CD4-positive, alpha-beta T cell (primary cell): Measurements from ENCODE around the gene CLDN12. TPM values are rescaled to one million over a fixed set of nuclear protein-coding genes. Genes with fewer than 3 reads are reported as not detected.
"Not testable (repeated sequence)": the region's sequence is repeated elsewhere in the genome, so short reads cannot be mapped to it uniquely, and the experiment has no call there.

Experiments
- ATAC-seq: fragments of 200-7000 bp; cut with Tn5 transposase; one replicate; pipeline ENCODE4 v1.10.0; 2022; ENCODE audit warnings: mild to moderate bottlenecking; ENCODE audit not compliant: poor library complexity
- CTCF ChIA-PET: fragments of 350-600 bp; sonication (Branson Sonifier 250); formaldehyde crosslinking; loops from one replicate; lab custom pipeline; 2021; ENCODE audit warnings: antibody characterized with exemption, inconsistent platforms; lab: Charles Lee
- POLR2A ChIA-PET: fragments of 350-600 bp; sonication (Branson Sonifier 250); formaldehyde crosslinking; loops from one replicate; lab custom pipeline; 2021; ENCODE audit warnings: antibody characterized with exemption, inconsistent platforms; lab: Charles Lee
- DNase-seq, 14 experiments: peaks; one replicate each; pipeline ENCODE4 v3.0.0-alpha.2; 2013 to 2020; ENCODE audit warnings: mixed read lengths in 2 of 14
- H3K27ac ChIP-seq, 2 donors: one replicate each; pipeline versions ENCODE4 v1.5.1 to v1.7.0; 2013; ENCODE audit warnings: low read length in 2 of 2, low read depth in 1 of 2, mild to moderate bottlenecking in 1 of 2
- H3K27me3 ChIP-seq, 2 experiments: 1 replicate in 1 of 2; 2 replicates in 1 of 2; pipeline versions ENCODE4 v1.6.1 to v1.7.0; 2013; ENCODE audit warnings: low read length in 2 of 2, control low read depth in 1 of 2, mild to moderate bottlenecking in 1 of 2, moderate library complexity in 1 of 2; ENCODE audit not compliant: insufficient read depth in 2 of 2, control insufficient read depth in 1 of 2
- H3K36me3 ChIP-seq: one replicate; pipeline ENCODE4 v1.6.1; 2013; ENCODE audit warnings: low read length, control low read depth; ENCODE audit not compliant: insufficient read depth
- H3K4me1 ChIP-seq: one replicate; pipeline ENCODE4 v1.6.1; 2013; ENCODE audit warnings: low read length, control low read depth; ENCODE audit not compliant: insufficient read depth
- H3K4me3 ChIP-seq: one replicate; pipeline ENCODE4 v1.5.1; 2013; ENCODE audit warnings: mild to moderate bottlenecking, low read length, moderate library complexity
- H3K9me3 ChIP-seq, 2 experiments: 1 replicate in 1 of 2; 2 replicates in 1 of 2; pipeline versions ENCODE4 v1.6.1 to v1.7.0; 2013; ENCODE audit warnings: low read length in 2 of 2, mild to moderate bottlenecking in 2 of 2, control low read depth in 1 of 2, moderate library complexity in 1 of 2; ENCODE audit not compliant: control insufficient read depth in 1 of 2, insufficient read depth in 1 of 2
- H3K27ac Mint-ChIP-seq: one replicate; pipeline ENCODE4 v1.8.0; 2020; ENCODE audit warnings: mixed read lengths
- H3K27me3 Mint-ChIP-seq: one replicate; pipeline ENCODE4 v1.8.0; 2021; ENCODE audit warnings: mixed read lengths
- H3K36me3 Mint-ChIP-seq: one replicate; pipeline ENCODE4 v1.8.0; 2021; ENCODE audit warnings: low read depth, mixed read lengths
- H3K4me1 Mint-ChIP-seq: one replicate; pipeline ENCODE4 v1.8.0; 2021; ENCODE audit warnings: low read depth, mixed read lengths
- H3K4me3 Mint-ChIP-seq: one replicate; pipeline ENCODE4 v1.8.0; 2020; ENCODE audit warnings: mild to moderate bottlenecking, mixed read lengths
- H3K9me3 Mint-ChIP-seq: one replicate; pipeline ENCODE4 v1.8.0; 2020; ENCODE audit warnings: mixed read lengths
- CTCF ChIP-seq: fragments of 200-600 bp; IDR thresholded peaks from one replicate; pipeline ENCODE4 v1.8.0; 2022; ENCODE audit warnings: antibody characterized with exemption, mild to moderate bottlenecking
- intact Hi-C, 2 experiments: fragments of 100-400 bp; cut with DNase I in 1 of 2; cut with micrococcal nuclease in 1 of 2; formaldehyde crosslinking; loops; one replicate each; pipeline versions ENCODE4 v1.15.1 to v1.9.0; 2023 to 2025; cut with DNase I, micrococcal nuclease
- total RNA-seq, 174 experiments: library from RNA in 2 of 174; stranded (reverse) in 2 of 174; gene quantifications; one replicate each; pipeline ENCODE4 v1.2.3 and lab custom pipeline; 2021 to 2026

The CLDN12 gene
- total RNA-seq, 2 experiments from 2014 or later = 1.1 to 1.4 TPM

- Histone ChIP-seq H3K27ac (no peak overlapping the region), H3K9me3 (peaks cover 3 to 8% of the 10 kb centered on the region in 2 experiments), H3K36me3 (no peaks in the 10 kb centered on the region), H3K4me1 (no peaks in the 10 kb centered on the region), H3K27me3 (no peaks in the 10 kb centered on the region), H3K4me3 (no peak overlapping the region)
- H3K36me3 Mint-ChIP-seq = peaks cover 23% of the 10 kb centered on the region
- peaks cover 10% of the 10 kb centered on the region for H3K4me1 Mint-ChIP-seq
- no peaks in the 10 kb centered on the region for H3K27me3 Mint-ChIP-seq
- DNase-seq (peak in 2 of 14 experiments; percentile 13 to 48), ATAC-seq (no peak)
- H3K27ac Mint-ChIP-seq = no peak overlapping the region
- POLR2A ChIA-PET = no interaction called here
- intact Hi-C loops = no loop called here
- no peak overlapping the region for H3K4me3 Mint-ChIP-seq
- no peak for TF ChIP-seq CTCF
- peaks cover 7% of the 10 kb centered on the region for H3K9me3 Mint-ChIP-seq
- CTCF ChIA-PET = no interaction called here
Measured at GRCh38 chr7:90461219-90461618, 58.0 kb downstream of the CLDN12 start.

GRCh38 chr7:90463151-90463628 is 59.9 kb downstream of the CLDN12 start:
- H3K27ac ChIP-seq, H3K9me3 Mint-ChIP-seq, H3K9me3 ChIP-seq, CTCF ChIA-PET, intact Hi-C loops, H3K36me3 ChIP-seq, H3K27me3 Mint-ChIP-seq, H3K4me1 ChIP-seq, POLR2A ChIA-PET, H3K4me1 Mint-ChIP-seq, H3K27me3 ChIP-seq: not testable (repeated sequence)
- ATAC-seq (peak; percentile 63), DNase-seq (peak in 3 of 14 experiments; percentile 51 to 66 (median 53))
- H3K4me3 Mint-ChIP-seq = peak overlapping the region; percentile 76
- H3K4me3 ChIP-seq = peak overlapping the region; percentile 48
- peak overlapping the region; percentile 18 for H3K27ac Mint-ChIP-seq
- H3K36me3 Mint-ChIP-seq = peaks cover 23% of the 10 kb centered on the region

Other genes with a start within 250 kb of the CLDN12 start
- not detected for gene STEAP1, start 249.0 kb upstream of the CLDN12 start, total RNA-seq
- gene STEAP2, start 191.7 kb upstream of the CLDN12 start, total RNA-seq = not detected
- gene CFAP69, start 158.3 kb upstream of the CLDN12 start, total RNA-seq = not detected
- not detected for gene FAM237B, start 82.2 kb upstream of the CLDN12 start, total RNA-seq
- 10 to 100 TPM; 11.8 to 13.7 TPM for gene GTPBP10, start 56.7 kb upstream of the CLDN12 start, total RNA-seq
- gene PTTG1IP2, start 66.2 kb downstream of the CLDN12 start, total RNA-seq = not detected
- under 1 TPM; 0.45 to 0.47 TPM for gene CDK14, start 192.9 kb downstream of the CLDN12 start, total RNA-seq